ENCODE measurements around the gene EARS2.

Gene EARS2

DNA sequence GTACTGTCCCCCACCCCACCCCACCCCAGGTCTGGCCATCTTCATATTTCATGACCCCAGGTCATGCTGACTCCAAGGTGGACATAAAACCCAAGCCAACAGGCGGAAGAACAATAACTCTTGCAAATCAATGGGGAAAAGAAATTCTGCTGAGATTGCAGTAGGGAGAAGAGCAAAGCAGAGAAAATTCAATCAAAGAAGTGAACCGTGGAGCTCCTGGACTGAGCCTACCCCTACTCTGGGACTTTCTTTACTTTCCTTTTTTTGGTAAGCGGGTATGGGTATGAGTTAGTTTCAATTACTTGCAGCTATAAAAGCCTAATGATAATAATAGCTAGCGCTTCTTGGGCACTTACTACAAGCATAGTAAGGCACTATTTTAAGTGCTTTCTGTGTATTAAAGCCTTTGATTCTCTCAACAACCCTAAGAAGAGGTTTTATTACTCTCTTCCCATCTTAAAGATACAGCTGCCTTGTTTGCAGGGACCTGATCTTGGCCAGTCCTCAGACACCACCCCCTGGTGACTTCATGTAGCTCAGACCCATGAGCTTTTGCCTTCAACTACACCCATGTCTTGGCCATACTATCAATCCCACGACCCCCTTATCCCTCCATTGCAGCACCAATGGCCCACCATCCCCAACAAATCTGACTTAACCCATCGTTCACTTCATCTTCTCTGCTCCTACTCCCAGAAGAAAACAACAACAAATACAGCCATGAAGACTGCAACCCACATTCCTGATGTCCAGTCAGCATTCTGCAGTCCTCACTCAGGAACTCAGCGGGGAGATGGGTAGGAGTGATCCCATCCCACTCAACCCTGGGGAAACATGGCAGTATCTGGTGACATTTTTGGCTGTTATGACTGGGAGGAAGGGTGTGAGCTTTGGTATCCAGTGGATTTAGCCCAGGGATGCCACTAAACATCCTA lies 51.2 kb downstream of the EARS2 start:
- Histone ChIP-seq H3K27ac (ENCODE audit: low read length) (peak overlapping the region; percentile 6), H3K27me3 (ENCODE audit: control insufficient read depth in 1 of 2, insufficient read depth in 2 of 2, low read length in 2 of 2) (no peaks in the 10 kb centered on the region), H3K9me3 (ENCODE audit: control insufficient read depth in 2 of 2, low read length in 2 of 2) (no peaks in the 10 kb centered on the region), H3K4me1 (ENCODE audit: control insufficient read depth, insufficient read depth, low read length) (peaks cover 29% of the 10 kb centered on the region), H3K9ac (ENCODE audit: low read length in 2 of 2) (no peak overlapping the region), H3K4me3 (ENCODE audit: low read length in 2 of 2) (no peak overlapping the region), H3K36me3 (ENCODE audit: control insufficient read depth in 2 of 2, insufficient read depth in 2 of 2, low read length in 2 of 2) (peaks cover 2 to 7% of the 10 kb centered on the region in 2 donors)

DNA sequence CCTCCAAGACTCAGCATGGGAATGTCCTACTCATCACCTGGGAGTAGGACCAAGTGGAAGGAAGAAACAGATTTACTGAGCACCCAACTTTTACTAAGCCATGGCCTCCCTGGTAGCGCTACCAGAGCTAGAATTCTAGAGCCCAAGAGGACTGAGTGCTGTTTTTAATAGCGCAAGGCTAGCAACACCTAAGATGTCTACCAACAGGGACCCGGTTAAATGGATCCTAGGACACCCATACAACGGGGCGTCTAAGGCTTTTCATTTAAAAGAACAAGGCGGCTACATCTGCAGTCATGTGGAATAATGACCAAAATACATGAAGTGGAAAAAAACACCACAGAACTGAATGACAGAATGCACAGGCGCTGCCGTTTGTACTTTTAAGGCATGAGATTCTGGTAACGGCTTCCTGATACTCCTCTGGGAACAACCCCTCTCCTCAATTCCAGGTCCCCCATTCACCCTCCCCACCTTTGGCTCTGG lies 51.9 kb downstream of the EARS2 start:
- H3K27me3 ChIP-seq (ENCODE audit: control insufficient read depth in 1 of 2, insufficient read depth in 2 of 2, low read length in 2 of 2) = no peaks in the 10 kb centered on the region
- peak overlapping the region; percentile 58 for H3K27ac ChIP-seq (ENCODE audit: low read length)
- peaks cover 31% of the 10 kb centered on the region for H3K4me1 ChIP-seq (ENCODE audit: control insufficient read depth, insufficient read depth, low read length)
- peaks cover 2 to 7% of the 10 kb centered on the region in 2 donors for H3K36me3 ChIP-seq (ENCODE audit: control insufficient read depth in 2 of 2, insufficient read depth in 2 of 2, low read length in 2 of 2)
- peak overlapping the region in 1 of 2 donors; percentile 22 for H3K9ac ChIP-seq (ENCODE audit: low read length in 2 of 2)
- H3K9me3 ChIP-seq (ENCODE audit: control insufficient read depth in 2 of 2, low read length in 2 of 2) = no peaks in the 10 kb centered on the region
- H3K4me3 ChIP-seq (ENCODE audit: low read length in 2 of 2) = peak overlapping the region in 1 of 2 donors; percentile 44

DNA sequence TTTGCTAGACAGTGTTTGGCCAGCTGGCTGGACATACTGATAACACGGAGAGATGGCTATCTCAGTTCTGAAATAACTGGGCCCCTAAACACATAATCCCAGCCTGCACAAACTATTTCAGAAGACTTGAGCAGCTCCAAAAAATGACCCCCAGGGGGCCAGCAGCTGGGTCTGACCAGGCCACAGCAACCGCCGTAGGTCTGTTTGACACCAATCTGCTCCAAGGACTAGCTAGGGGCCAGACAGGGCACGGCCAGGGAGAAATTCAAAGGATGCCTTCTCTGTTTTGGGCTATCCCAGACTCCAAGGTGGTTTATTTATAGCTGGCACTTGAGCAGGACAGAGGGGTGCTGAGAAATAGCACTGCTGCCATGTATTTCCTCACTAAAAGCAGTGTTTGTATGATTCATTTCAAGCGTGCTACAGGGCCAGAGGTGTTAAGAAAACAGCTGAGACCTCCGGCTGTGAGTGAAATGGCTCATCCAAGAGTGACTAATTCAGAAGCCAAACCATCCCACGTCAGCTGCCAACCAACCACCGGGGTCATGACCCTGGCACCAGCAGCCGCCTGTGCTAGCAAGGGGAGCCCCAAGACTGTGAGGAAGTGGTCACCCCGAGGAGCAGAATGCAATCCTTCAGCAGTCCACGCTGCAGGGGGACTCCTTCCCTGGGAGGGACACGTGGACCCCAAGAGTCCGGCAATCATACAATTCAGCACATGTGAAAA lies 52.5 kb downstream of the EARS2 start:
- Histone ChIP-seq H3K4me1 (ENCODE audit: control insufficient read depth, insufficient read depth, low read length) (peaks cover 32% of the 10 kb centered on the region), H3K9ac (ENCODE audit: low read length in 2 of 2) (peak overlapping the region in 1 of 2 donors; percentile 22), H3K27me3 (ENCODE audit: control insufficient read depth in 1 of 2, insufficient read depth in 2 of 2, low read length in 2 of 2) (no peaks in the 10 kb centered on the region), H3K9me3 (ENCODE audit: control insufficient read depth in 2 of 2, low read length in 2 of 2) (no peaks in the 10 kb centered on the region), H3K36me3 (ENCODE audit: control insufficient read depth in 2 of 2, insufficient read depth in 2 of 2, low read length in 2 of 2) (peaks cover 2 to 7% of the 10 kb centered on the region in 2 donors), H3K27ac (ENCODE audit: low read length) (peak overlapping the region; percentile 58), H3K4me3 (ENCODE audit: low read length in 2 of 2) (peak overlapping the region in 1 of 2 donors; percentile 44)

DNA sequence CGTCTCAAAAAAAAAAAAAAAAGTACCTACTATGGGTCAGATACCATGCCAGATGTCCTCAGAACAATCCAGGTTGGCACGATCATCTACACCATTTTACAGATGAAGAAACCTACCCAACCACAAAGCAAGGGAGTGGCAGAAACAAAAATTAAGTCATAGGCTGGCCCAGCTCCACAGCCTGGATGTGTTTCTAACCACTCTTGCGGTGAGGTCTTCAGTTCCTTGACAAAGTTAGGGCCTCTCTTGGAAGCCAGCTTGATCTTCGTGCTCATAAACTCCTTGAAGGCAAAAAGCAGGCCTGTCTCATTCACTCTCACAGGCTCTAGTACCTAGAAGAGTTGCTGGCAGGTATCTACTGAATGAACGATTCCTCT lies 53.1 kb downstream of the EARS2 start:
- Histone ChIP-seq H3K27me3 (ENCODE audit: control insufficient read depth in 1 of 2, insufficient read depth in 2 of 2, low read length in 2 of 2) (no peaks in the 10 kb centered on the region), H3K4me1 (ENCODE audit: control insufficient read depth, insufficient read depth, low read length) (peaks cover 32% of the 10 kb centered on the region), H3K27ac (ENCODE audit: low read length) (peak overlapping the region; percentile 58), H3K9me3 (ENCODE audit: control insufficient read depth in 2 of 2, low read length in 2 of 2) (no peaks in the 10 kb centered on the region), H3K9ac (ENCODE audit: low read length in 2 of 2) (peak overlapping the region in 1 of 2 donors; percentile 20), H3K36me3 (ENCODE audit: control insufficient read depth in 2 of 2, insufficient read depth in 2 of 2, low read length in 2 of 2) (peaks cover 2 to 7% of the 10 kb centered on the region in 2 donors), H3K4me3 (ENCODE audit: low read length in 2 of 2) (no peak overlapping the region)

DNA sequence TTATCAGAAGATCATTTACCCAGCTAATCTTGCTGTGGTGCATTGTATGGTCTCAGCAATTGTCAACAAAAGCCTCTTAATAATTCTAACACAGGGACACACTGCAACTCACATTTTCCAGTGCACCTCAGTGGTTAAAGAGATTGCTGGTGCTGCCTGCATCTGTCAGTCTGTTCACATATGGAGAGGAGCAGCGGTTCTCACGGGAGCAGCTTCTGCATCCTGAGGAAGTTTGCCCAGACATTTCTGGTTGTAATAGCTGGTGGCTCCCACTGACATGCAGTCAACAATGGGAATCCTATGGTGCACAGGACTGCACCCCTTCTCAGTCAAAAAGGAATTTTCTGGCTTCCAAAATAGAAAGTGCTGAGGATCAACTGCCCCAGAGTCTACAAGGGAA lies 54.7 kb downstream of the EARS2 start:
- H3K4me1 ChIP-seq (ENCODE audit: control insufficient read depth, insufficient read depth, low read length) = peaks cover 20% of the 10 kb centered on the region
- peaks cover 2 to 7% of the 10 kb centered on the region in 2 donors for H3K36me3 ChIP-seq (ENCODE audit: control insufficient read depth in 2 of 2, insufficient read depth in 2 of 2, low read length in 2 of 2)
- no peak overlapping the region for H3K4me3 ChIP-seq (ENCODE audit: low read length in 2 of 2)
- no peaks in the 10 kb centered on the region for H3K9me3 ChIP-seq (ENCODE audit: control insufficient read depth in 2 of 2, low read length in 2 of 2)
- H3K27ac ChIP-seq (ENCODE audit: low read length) = no peak overlapping the region
- no peaks in the 10 kb centered on the region for H3K27me3 ChIP-seq (ENCODE audit: control insufficient read depth in 1 of 2, insufficient read depth in 2 of 2, low read length in 2 of 2)
- no peak overlapping the region for H3K9ac ChIP-seq (ENCODE audit: low read length in 2 of 2)

DNA sequence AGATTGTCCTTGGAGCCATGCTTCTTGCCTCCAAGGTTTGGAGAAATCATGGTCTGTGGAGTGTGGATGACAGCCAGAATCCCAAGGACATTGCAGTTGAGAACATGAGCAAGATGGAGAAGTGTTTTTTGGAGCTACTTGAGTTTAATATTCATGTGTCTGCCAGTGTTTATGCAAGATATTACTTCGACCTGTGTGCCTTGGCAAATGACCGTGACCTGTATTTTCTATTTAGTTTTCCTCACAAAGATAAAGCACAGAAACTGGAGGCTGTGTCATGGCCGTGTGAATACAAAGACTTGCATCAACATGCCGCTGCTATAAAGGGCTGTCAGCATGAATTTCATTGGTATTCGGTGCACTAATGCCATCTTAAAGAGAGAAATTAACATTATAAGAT lies 55.9 kb downstream of the EARS2 start:
- H3K27ac ChIP-seq (ENCODE audit: low read length) = no peak overlapping the region
- H3K9ac ChIP-seq (ENCODE audit: low read length in 2 of 2) = no peak overlapping the region
- peaks cover 2 to 7% of the 10 kb centered on the region in 2 donors for H3K36me3 ChIP-seq (ENCODE audit: control insufficient read depth in 2 of 2, insufficient read depth in 2 of 2, low read length in 2 of 2)
- no peak overlapping the region for H3K4me3 ChIP-seq (ENCODE audit: low read length in 2 of 2)
- no peaks in the 10 kb centered on the region for H3K27me3 ChIP-seq (ENCODE audit: control insufficient read depth in 1 of 2, insufficient read depth in 2 of 2, low read length in 2 of 2)
- H3K4me1 ChIP-seq (ENCODE audit: control insufficient read depth, insufficient read depth, low read length) = peaks cover 18% of the 10 kb centered on the region
- H3K9me3 ChIP-seq (ENCODE audit: control insufficient read depth in 2 of 2, low read length in 2 of 2) = no peaks in the 10 kb centered on the region

DNA sequence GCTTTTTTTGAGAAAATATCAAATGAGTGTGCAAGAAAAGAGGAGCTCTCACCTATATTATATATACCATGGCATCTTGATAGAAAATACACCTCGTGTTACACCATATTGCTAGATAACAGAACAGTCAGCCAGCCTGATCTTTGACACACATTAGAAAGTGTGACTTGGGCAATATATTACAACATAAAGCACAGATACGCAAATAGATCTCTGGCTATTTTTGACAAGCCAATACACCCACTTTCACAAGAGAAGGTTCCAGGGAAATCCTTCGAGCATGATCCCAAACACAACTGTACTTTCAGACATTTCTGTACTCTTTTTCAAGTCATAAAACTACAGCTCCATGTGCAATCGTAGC lies 56.3 kb downstream of the EARS2 start:
- no peak overlapping the region for H3K4me3 ChIP-seq (ENCODE audit: low read length in 2 of 2)
- H3K9ac ChIP-seq (ENCODE audit: low read length in 2 of 2) = no peak overlapping the region
- peaks cover 2 to 7% of the 10 kb centered on the region in 2 donors for H3K36me3 ChIP-seq (ENCODE audit: control insufficient read depth in 2 of 2, insufficient read depth in 2 of 2, low read length in 2 of 2)
- no peak overlapping the region for H3K27ac ChIP-seq (ENCODE audit: low read length)
- no peaks in the 10 kb centered on the region for H3K9me3 ChIP-seq (ENCODE audit: control insufficient read depth in 2 of 2, low read length in 2 of 2)
- peaks cover 15% of the 10 kb centered on the region for H3K4me1 ChIP-seq (ENCODE audit: control insufficient read depth, insufficient read depth, low read length)
- H3K27me3 ChIP-seq (ENCODE audit: control insufficient read depth in 1 of 2, insufficient read depth in 2 of 2, low read length in 2 of 2) = no peaks in the 10 kb centered on the region

DNA sequence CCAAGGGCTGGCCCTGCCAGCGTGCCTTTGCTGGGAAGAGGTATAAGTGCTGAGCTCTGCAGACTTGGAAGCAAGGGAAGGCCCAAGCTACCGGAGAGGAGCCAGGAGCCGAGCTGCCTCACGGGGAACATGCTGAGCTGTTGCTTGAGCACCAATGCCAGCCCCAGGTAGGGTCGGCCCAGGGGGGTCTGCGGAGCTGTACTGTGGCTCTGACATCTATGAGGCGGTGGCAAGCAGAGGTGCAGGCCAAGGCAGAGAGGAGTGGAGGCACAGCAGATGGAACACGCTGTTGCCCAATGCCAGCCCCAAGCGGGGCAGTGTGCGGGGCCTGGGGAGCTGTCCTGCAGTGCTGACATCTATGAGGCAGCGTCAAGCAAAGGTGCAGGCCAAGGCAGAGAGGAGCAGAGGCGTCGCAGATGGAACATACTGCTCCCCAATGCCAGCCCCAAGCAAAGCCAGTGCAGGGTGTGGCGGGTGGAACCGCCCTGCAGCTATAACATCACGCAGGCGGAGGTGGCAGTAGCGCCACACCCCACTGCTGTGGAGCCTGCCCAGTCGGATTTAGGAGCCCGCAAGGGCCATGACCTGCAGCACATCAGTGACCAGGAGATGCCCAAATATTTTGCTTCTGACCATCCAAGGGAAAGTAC lies 56.8 kb downstream of the EARS2 start:
- Histone ChIP-seq H3K27ac (ENCODE audit: low read length) (no peak overlapping the region), H3K9me3 (ENCODE audit: control insufficient read depth in 2 of 2, low read length in 2 of 2) (no peaks in the 10 kb centered on the region), H3K4me1 (ENCODE audit: control insufficient read depth, insufficient read depth, low read length) (peaks cover 15% of the 10 kb centered on the region), H3K9ac (ENCODE audit: low read length in 2 of 2) (no peak overlapping the region), H3K27me3 (ENCODE audit: control insufficient read depth in 1 of 2, insufficient read depth in 2 of 2, low read length in 2 of 2) (no peaks in the 10 kb centered on the region), H3K4me3 (ENCODE audit: low read length in 2 of 2) (no peak overlapping the region), H3K36me3 (ENCODE audit: control insufficient read depth in 2 of 2, insufficient read depth in 2 of 2, low read length in 2 of 2) (peaks cover 5 to 12% of the 10 kb centered on the region in 2 donors)

DNA sequence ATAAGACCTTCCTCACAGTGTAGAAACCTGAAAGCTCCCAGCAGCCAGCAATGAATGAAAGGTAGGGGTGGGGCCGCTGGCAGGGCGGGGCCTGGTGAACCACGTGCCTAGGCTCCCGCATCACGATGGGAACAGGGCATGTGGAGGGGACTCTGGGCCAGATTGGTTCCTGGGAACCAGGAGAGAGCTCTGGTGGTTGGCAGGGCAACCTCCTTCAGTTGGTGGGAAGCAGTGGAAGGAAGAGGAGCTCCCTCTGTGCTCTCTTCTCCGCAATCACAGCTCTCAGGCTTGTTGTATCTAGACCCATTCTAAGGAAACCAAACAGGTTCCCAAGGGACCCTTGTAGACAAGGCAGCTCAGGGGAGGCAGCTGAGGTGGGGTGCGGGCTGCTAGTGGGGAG lies 57.3 kb downstream of the EARS2 start:
- Histone ChIP-seq H3K4me1 (ENCODE audit: control insufficient read depth, insufficient read depth, low read length) (peaks cover 10% of the 10 kb centered on the region), H3K27ac (ENCODE audit: low read length) (no peak overlapping the region), H3K9me3 (ENCODE audit: control insufficient read depth in 2 of 2, low read length in 2 of 2) (no peaks in the 10 kb centered on the region), H3K36me3 (ENCODE audit: control insufficient read depth in 2 of 2, insufficient read depth in 2 of 2, low read length in 2 of 2) (peaks cover 6 to 15% of the 10 kb centered on the region in 2 donors), H3K27me3 (ENCODE audit: control insufficient read depth in 1 of 2, insufficient read depth in 2 of 2, low read length in 2 of 2) (no peaks in the 10 kb centered on the region), H3K9ac (ENCODE audit: low read length in 2 of 2) (no peak overlapping the region), H3K4me3 (ENCODE audit: low read length in 2 of 2) (no peak overlapping the region)

DNA sequence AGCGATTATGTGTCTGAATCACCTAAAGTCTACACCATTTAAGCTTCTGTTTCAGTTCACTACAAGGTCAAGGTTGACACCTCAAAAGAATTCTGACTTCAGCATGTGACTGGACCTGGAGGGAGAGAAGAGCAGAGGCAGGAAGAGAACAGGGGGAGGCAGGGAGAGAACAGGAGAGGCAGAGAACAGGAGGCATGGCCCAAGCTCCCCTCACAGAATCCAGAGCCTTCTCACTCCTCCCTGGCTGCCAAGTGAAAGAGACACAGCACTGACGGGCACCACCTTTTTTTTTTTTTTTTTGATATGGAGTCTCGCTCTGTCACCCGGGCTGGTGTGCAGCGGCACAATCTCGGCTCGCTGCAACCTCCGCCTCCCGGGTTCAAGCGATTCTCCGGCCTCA lies 58.3 kb downstream of the EARS2 start:
- Histone ChIP-seq H3K27ac (ENCODE audit: low read length) (no peak overlapping the region), H3K27me3 (ENCODE audit: control insufficient read depth in 1 of 2, insufficient read depth in 2 of 2, low read length in 2 of 2) (no peaks in the 10 kb centered on the region), H3K9ac (ENCODE audit: low read length in 2 of 2) (peak overlapping the region in 1 of 2 donors; percentile 12), H3K4me1 (ENCODE audit: control insufficient read depth, insufficient read depth, low read length) (peaks cover 3% of the 10 kb centered on the region), H3K36me3 (ENCODE audit: control insufficient read depth in 2 of 2, insufficient read depth in 2 of 2, low read length in 2 of 2) (peaks cover 14 to 23% of the 10 kb centered on the region in 2 donors), H3K9me3 (ENCODE audit: control insufficient read depth in 2 of 2, low read length in 2 of 2) (no peaks in the 10 kb centered on the region), H3K4me3 (ENCODE audit: low read length in 2 of 2) (no peak overlapping the region)
